HG03196 (cell line): ENCODE results near the gene PTPN9.

Experiments used
- ATAC-seq: cut with Tn5 transposase; IDR thresholded peaks from one replicate; pipeline ENCODE4 v1.9.1; 2021; ENCODE audit not compliant: unreplicated experiment

The PTPN9 gene

DNA sequence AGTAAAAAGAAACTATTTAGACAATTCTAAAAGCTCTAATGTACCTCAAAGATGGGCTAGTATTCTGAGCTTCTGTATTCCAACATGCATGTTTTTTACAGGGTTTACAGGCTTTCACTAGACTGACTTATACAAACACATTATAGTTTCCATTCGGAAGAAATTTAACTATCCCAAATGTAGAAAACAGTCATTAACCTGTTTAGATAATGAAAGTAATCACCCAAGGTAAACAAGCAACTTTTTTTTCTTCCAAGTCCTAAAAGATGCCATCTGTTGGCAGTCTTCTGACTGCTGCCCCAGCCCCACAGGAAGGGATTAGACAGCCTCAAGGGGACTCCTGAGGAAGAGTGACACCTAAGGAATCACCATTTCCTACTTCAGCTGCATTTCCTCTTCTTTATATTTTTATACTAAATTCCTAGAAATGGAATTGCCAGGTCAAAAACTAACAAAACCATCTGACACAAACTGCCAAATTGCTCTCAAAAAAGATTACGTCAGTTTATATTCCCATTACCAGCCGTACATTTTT, 153.1 kb downstream of the PTPN9 start:
- no peak for ATAC-seq

GRCh38 chr15:75422554-75422953, 156.6 kb downstream of the PTPN9 start:
- no peak for ATAC-seq

GRCh38 chr15:75420698-75421097, 158.4 kb downstream of the PTPN9 start:
- no peak for ATAC-seq

GRCh38 chr15:75416584-75416983, 162.5 kb downstream of the PTPN9 start:
- ATAC-seq = no peak
